ENCODE results near the gene RPP25L.

Gene RPP25L

GRCh38 chr9:34565856-34566255 is 46.0 kb downstream of the RPP25L start:
- DNase-seq, result no peak

DNA sequence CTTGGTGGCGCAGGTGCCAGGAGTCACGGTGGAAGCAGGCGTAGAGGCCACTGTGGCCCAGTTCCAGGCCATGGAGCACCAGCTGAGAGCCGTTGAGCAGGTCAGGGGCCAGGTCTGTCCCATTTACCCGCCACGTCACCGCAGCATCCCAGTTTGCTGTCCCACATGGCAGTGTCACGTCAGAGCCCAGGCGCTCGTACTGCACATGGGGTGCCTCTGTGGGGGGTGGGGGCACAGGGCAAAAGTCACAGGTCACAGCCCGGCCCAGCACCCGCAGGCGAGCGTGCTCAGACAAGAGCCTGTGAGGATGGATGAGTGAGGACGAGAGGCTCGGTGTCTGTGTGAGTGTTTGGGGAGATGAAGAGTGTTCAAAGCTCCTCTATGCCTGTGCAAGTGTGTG is 47.3 kb downstream of the RPP25L start:
- DNase-seq, result no peak

DNA sequence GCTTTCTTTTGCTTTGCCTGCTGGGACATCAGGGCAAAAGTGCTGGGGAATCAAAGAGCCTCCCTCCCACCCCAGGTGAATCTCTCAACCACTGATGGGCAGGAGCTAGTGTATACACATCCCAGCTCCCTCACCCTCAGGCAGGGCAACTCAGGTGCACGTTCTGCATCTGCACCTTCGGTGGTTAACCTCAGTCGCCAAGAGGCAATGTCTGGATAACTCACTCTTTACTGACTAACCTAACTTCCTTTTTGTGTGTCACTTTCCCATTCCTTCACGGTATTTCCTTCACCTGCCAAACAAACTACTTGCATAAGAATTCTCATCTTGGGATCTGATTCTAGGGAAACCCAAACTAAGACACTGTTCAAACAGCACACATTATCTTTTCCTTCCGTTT is 48.6 kb downstream of the RPP25L start:
- no peak for DNase-seq

GRCh38 chr9:34562135-34562745 is 49.7 kb downstream of the RPP25L start:
- DNase-seq, result no peak

DNA sequence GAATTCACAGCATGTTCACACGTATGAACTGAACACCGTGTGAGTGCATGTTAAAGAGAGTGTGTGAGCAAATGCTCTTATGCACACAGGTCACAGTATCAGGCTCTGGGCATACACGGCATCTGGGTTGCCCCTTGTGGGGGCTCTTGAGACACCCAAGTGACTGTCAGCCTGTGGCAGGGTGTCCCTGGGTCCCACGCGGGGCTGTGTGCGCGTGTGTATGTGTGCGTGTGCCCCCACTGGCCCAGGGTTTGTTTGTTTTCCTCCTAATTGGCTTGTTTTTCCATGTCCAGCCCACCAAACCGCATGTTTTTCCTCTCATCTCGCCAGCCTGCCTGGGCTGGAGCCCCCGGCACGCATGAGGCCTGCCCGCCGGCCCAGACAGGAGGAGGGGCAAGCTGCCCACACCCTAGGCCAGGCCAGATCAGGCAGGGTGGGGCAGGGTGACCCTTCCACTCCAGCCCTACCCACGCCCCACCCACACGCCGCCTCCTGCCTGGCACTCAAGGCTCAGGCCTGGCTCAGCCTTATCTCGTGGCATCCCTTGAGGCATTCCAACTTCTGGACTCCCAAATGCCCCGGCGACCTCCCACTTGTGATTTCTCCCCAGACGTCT is 51.2 kb downstream of the RPP25L start:
- DNase-seq, result no peak

All from NCI-H2029 treated with DMSO at 0.1 percent for 48 hours (cell line).